Liver (tissue), 3 donors: ENCODE data around the gene CD7.

Experiments
- FOXA1 ChIP-seq: IDR thresholded peaks from 2 replicates; pipeline ENCODE4 v1.6.1; 2016; ENCODE audit warnings: antibody characterized with exemption
- RAD21 ChIP-seq, 2 donors: IDR thresholded peaks; 2 replicates each; pipeline ENCODE4 v1.6.1; 2016; ENCODE audit warnings: antibody characterized with exemption in 2 of 2, mild to moderate bottlenecking in 2 of 2
- SP1 ChIP-seq: IDR thresholded peaks from 2 replicates; pipeline ENCODE4 v1.6.1; 2018; ENCODE audit warnings: antibody characterized with exemption, mild to moderate bottlenecking
- TF ChIP-seq, protein P1 (sequence below): fragments of 150-350 bp; IDR thresholded peaks from 2 replicates; pipeline ENCODE4 v1.5.1; 2017; ENCODE audit warnings: improper control_type of control experiment, low read depth, low read length; ENCODE audit not compliant: missing input control
- TF ChIP-seq, protein P2 (sequence below): IDR thresholded peaks from 2 replicates; pipeline ENCODE4 v1.6.1; 2016; ENCODE audit warnings: antibody characterized with exemption
- TF ChIP-seq, protein P3 (sequence below): IDR thresholded peaks from 2 replicates; pipeline ENCODE4 v1.6.1; 2016; ENCODE audit warnings: antibody characterized with exemption
- donor health status: healthy.
- donor health status: healthy.

- TF ChIP-seq FOXA1 (no peak), SP1 (no peak), RAD21 (IDR thresholded peaks at IDR 0.05) (no peak)
- TF ChIP-seq, protein P1, sequence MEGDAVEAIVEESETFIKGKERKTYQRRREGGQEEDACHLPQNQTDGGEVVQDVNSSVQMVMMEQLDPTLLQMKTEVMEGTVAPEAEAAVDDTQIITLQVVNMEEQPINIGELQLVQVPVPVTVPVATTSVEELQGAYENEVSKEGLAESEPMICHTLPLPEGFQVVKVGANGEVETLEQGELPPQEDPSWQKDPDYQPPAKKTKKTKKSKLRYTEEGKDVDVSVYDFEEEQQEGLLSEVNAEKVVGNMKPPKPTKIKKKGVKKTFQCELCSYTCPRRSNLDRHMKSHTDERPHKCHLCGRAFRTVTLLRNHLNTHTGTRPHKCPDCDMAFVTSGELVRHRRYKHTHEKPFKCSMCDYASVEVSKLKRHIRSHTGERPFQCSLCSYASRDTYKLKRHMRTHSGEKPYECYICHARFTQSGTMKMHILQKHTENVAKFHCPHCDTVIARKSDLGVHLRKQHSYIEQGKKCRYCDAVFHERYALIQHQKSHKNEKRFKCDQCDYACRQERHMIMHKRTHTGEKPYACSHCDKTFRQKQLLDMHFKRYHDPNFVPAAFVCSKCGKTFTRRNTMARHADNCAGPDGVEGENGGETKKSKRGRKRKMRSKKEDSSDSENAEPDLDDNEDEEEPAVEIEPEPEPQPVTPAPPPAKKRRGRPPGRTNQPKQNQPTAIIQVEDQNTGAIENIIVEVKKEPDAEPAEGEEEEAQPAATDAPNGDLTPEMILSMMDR = no peak
- TF ChIP-seq, protein P2, sequence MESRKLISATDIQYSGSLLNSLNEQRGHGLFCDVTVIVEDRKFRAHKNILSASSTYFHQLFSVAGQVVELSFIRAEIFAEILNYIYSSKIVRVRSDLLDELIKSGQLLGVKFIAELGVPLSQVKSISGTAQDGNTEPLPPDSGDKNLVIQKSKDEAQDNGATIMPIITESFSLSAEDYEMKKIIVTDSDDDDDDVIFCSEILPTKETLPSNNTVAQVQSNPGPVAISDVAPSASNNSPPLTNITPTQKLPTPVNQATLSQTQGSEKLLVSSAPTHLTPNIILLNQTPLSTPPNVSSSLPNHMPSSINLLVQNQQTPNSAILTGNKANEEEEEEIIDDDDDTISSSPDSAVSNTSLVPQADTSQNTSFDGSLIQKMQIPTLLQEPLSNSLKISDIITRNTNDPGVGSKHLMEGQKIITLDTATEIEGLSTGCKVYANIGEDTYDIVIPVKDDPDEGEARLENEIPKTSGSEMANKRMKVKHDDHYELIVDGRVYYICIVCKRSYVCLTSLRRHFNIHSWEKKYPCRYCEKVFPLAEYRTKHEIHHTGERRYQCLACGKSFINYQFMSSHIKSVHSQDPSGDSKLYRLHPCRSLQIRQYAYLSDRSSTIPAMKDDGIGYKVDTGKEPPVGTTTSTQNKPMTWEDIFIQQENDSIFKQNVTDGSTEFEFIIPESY = no peak
- TF ChIP-seq, protein P3, sequence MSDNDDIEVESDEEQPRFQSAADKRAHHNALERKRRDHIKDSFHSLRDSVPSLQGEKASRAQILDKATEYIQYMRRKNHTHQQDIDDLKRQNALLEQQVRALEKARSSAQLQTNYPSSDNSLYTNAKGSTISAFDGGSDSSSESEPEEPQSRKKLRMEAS = no peak
Observed at GRCh38 chr17:82366749-82367148, 49.3 kb upstream of the CD7 start.
